Muscle layer of colon (tissue), 2 donors: ENCODE data around the gene SPP1.
"Not testable (repeated sequence)": the region's sequence is repeated elsewhere in the genome, so short reads cannot be mapped to it uniquely, and the experiment has no call there.

Source experiments
- H3K27ac ChIP-seq: one replicate; pipeline ENCODE4 v1.7.0; 2013; ENCODE audit warnings: low read depth, mild to moderate bottlenecking, low read length, moderate library complexity
- H3K27me3 ChIP-seq, 2 donors: one replicate each; pipeline ENCODE4 v1.7.0; 2013; ENCODE audit warnings: low read length in 2 of 2, mild to moderate bottlenecking in 2 of 2; ENCODE audit not compliant: insufficient read depth in 2 of 2, control insufficient read depth in 1 of 2
- H3K36me3 ChIP-seq: one replicate; pipeline ENCODE4 v1.7.0; 2013; ENCODE audit warnings: mild to moderate bottlenecking, low read length; ENCODE audit not compliant: insufficient read depth
- H3K4me1 ChIP-seq: one replicate; pipeline ENCODE4 v1.7.0; 2013; ENCODE audit warnings: mild to moderate bottlenecking, low read length; ENCODE audit not compliant: insufficient read depth
- H3K4me3 ChIP-seq, 2 donors: one replicate each; pipeline ENCODE4 v1.7.0; 2013; ENCODE audit warnings: low read length in 2 of 2, low read depth in 1 of 2, mild to moderate bottlenecking in 1 of 2, moderate library complexity in 1 of 2
- H3K9ac ChIP-seq: one replicate; pipeline ENCODE4 v1.7.0; 2013; ENCODE audit warnings: low read length
- H3K9me3 ChIP-seq: one replicate; pipeline ENCODE4 v1.7.0; 2013; ENCODE audit warnings: mild to moderate bottlenecking, low read length
- donor health status: abdominal sarcoma.
- donor health status: Adenocarcinoma of cecum.

The SPP1 gene

GRCh38 chr4:88012647-88013046, 37.1 kb downstream of the SPP1 start:
- H3K36me3 ChIP-seq: no peaks in the 10 kb centered on the region
- H3K27me3 ChIP-seq: no peaks in the 10 kb centered on the region
- H3K9me3 ChIP-seq: no peaks in the 10 kb centered on the region
- H3K4me1 ChIP-seq: peaks cover 74% of the 10 kb centered on the region
- H3K9ac ChIP-seq: no peak overlapping the region
- H3K4me3 ChIP-seq: no peak overlapping the region
- no peak overlapping the region for H3K27ac ChIP-seq

GRCh38 chr4:88014386-88014905, 38.9 kb downstream of the SPP1 start:
- no peaks in the 10 kb centered on the region for H3K36me3 ChIP-seq
- no peak overlapping the region for H3K27ac ChIP-seq
- peaks cover 82% of the 10 kb centered on the region for H3K4me1 ChIP-seq
- H3K9ac ChIP-seq: no peak overlapping the region
- H3K27me3 ChIP-seq: no peaks in the 10 kb centered on the region
- H3K9me3 ChIP-seq: no peaks in the 10 kb centered on the region
- no peak overlapping the region for H3K4me3 ChIP-seq

GRCh38 chr4:88015659-88016295, 40.3 kb downstream of the SPP1 start:
- H3K36me3 ChIP-seq: no peaks in the 10 kb centered on the region
- no peak overlapping the region for H3K27ac ChIP-seq
- H3K9ac ChIP-seq: no peak overlapping the region
- peak overlapping the region in 1 of 2 donors; percentile 11 for H3K4me3 ChIP-seq
- H3K4me1 ChIP-seq: peaks cover 81% of the 10 kb centered on the region
- no peaks in the 10 kb centered on the region for H3K9me3 ChIP-seq
- H3K27me3 ChIP-seq: no peaks in the 10 kb centered on the region

- H3K4me3 ChIP-seq: no peak overlapping the region
- no peak overlapping the region for H3K9ac ChIP-seq
- H3K27me3 ChIP-seq: no peaks in the 10 kb centered on the region
- no peaks in the 10 kb centered on the region for H3K36me3 ChIP-seq
- H3K4me1 ChIP-seq: peaks cover 75% of the 10 kb centered on the region
- H3K9me3 ChIP-seq: no peaks in the 10 kb centered on the region
- H3K27ac ChIP-seq: peak overlapping the region; percentile 67
Observed at GRCh38 chr4:88017516-88018297, 42.2 kb downstream of the SPP1 start.

- Histone ChIP-seq H3K9ac (peak overlapping the region; percentile 35), H3K27ac (peak overlapping the region; percentile 67), H3K27me3 (no peaks in the 10 kb centered on the region), H3K4me1 (peaks cover 69% of the 10 kb centered on the region), H3K4me3 (peak overlapping the region in 1 of 2 donors; percentile 12), H3K36me3 (no peaks in the 10 kb centered on the region), H3K9me3 (no peaks in the 10 kb centered on the region)
Observed at GRCh38 chr4:88018466-88018865, 43.0 kb downstream of the SPP1 start.

GRCh38 chr4:88021824-88022223, 46.3 kb downstream of the SPP1 start:
- Histone ChIP-seq H3K36me3 (peaks cover 12% of the 10 kb centered on the region), H3K27ac (no peak overlapping the region), H3K4me3 (no peak overlapping the region), H3K4me1 (peaks cover 39% of the 10 kb centered on the region), H3K9me3 (no peaks in the 10 kb centered on the region), H3K9ac (no peak overlapping the region), H3K27me3 (no peaks in the 10 kb centered on the region)

GRCh38 chr4:88022289-88022688, 46.8 kb downstream of the SPP1 start:
- H3K4me1 ChIP-seq: peaks cover 36% of the 10 kb centered on the region
- no peaks in the 10 kb centered on the region for H3K9me3 ChIP-seq
- no peak overlapping the region for H3K4me3 ChIP-seq
- no peaks in the 10 kb centered on the region for H3K27me3 ChIP-seq
- H3K36me3 ChIP-seq: peaks cover 15% of the 10 kb centered on the region
- H3K27ac ChIP-seq: no peak overlapping the region
- H3K9ac ChIP-seq: no peak overlapping the region

- Histone ChIP-seq H3K4me1 (peaks cover 14% of the 10 kb centered on the region), H3K36me3 (peaks cover 22% of the 10 kb centered on the region)
- H3K9ac ChIP-seq, H3K27me3 ChIP-seq, H3K9me3 ChIP-seq, H3K4me3 ChIP-seq, H3K27ac ChIP-seq: not testable (repeated sequence)
Observed at GRCh38 chr4:88025868-88026661, 50.6 kb downstream of the SPP1 start.

- H3K4me1 ChIP-seq: no peaks in the 10 kb centered on the region
- H3K27me3 ChIP-seq: no peaks in the 10 kb centered on the region
- H3K36me3 ChIP-seq: peaks cover 24% of the 10 kb centered on the region
- no peaks in the 10 kb centered on the region for H3K9me3 ChIP-seq
- H3K4me3 ChIP-seq: no peak overlapping the region
- H3K9ac ChIP-seq: no peak overlapping the region
- H3K27ac ChIP-seq: no peak overlapping the region
Observed at GRCh38 chr4:88027611-88028608, 52.4 kb downstream of the SPP1 start.

GRCh38 chr4:88028946-88029345, 53.4 kb downstream of the SPP1 start:
- no peak overlapping the region for H3K9ac ChIP-seq
- no peaks in the 10 kb centered on the region for H3K9me3 ChIP-seq
- H3K27me3 ChIP-seq: no peaks in the 10 kb centered on the region
- peaks cover 24% of the 10 kb centered on the region for H3K36me3 ChIP-seq
- H3K27ac ChIP-seq: no peak overlapping the region
- no peak overlapping the region for H3K4me3 ChIP-seq
- H3K4me1 ChIP-seq: no peaks in the 10 kb centered on the region
